ENCODE data around the gene SLC5A4.
A peak's percentile ranks its signal among the peaks of the same experiment; 100 is the strongest.

Gene SLC5A4

DNA sequence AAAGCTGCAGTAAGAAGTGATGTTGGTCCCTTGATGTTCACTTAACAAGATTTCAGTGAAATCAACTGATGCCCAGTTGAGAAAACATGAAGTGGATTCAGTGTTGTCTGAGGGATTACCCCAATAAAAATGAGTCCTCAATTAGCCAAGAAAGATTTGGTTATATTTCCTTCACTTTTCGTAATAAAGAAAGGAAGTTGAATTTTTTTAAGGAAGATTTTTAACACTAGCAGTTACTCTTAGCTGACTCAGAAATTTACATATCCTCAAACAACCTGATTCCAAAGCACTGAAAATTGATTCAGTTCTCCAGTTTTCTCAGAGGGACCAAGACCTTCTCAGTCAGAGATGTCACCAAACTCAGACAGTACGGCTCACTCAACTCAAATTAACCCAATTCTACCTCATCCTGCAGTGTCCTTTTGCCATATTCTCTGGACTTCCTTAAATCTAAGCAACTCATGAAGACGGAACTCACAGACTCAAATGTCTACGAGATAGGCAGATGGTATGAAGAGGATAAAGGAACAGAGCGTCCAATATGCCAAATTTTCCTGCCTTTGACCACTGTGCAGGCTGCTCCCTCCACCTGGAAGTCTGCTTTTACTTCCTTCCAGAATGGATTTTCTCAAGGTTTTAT lies 22.8 kb downstream of the SLC5A4 start:
- DNase-seq: no peak

DNA sequence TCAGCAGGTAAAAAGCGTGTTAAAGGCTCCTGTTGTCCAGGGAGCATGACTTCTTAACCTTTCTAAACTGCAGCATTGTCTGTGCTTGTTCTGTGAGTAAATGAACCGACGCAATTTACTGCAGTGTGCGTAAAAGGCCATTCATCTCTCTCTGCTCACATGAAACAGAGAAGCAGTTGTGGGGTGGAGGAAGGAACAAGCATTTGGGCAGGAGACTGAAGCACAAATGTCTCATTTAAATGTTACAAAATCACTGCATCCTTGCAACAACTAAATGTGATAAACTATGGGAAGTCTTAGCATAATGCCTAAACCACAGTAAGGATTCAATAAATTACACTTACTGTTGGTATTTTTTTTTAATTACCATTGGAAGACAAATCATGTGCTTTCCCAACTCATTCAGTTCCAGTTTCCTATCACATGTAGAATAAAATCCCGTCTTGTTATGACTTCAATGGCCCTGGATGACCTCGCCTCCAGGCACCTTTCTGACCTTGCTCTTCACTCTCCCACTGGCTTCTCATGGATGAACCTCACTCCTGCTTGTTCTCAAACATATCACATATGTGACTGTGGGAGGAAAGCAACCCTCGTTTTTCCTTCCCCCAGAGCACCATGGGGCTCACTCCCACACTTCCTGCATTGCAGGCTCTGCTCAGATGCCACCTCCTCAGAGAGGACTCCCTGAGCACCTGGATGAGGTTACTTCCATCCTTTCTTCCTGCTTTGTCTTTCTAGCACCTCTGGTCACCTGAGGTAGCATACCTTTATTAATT lies 28.6 kb downstream of the SLC5A4 start:
- no peak for DNase-seq

DNA sequence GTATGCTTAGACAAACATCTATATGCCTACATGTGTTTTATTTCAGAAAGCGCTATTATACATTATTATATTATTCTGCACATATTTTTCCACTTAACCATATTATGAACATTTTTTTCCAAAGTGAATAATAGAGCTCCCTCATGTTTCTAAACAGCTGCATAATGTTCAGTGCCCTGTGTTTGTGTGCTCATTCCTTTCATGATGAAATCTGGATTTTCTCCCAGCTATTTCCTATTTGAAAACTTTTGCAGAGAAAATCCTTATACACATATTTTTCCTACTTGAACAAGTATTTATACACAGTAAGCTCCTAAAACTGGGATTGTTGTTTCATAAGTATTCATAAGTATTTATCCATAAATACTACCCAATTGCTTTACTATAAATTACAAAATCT lies 32.2 kb downstream of the SLC5A4 start:
- no peak for DNase-seq

- DNase-seq: no peak
Observed at GRCh38 chr22:32219026-32219425, 36.1 kb downstream of the SLC5A4 start.

GRCh38 chr22:32218470-32218869 lies 36.7 kb downstream of the SLC5A4 start:
- DNase-seq: no peak

- no peak for DNase-seq
Observed at GRCh38 chr22:32217465-32217864, 37.7 kb downstream of the SLC5A4 start.

DNA sequence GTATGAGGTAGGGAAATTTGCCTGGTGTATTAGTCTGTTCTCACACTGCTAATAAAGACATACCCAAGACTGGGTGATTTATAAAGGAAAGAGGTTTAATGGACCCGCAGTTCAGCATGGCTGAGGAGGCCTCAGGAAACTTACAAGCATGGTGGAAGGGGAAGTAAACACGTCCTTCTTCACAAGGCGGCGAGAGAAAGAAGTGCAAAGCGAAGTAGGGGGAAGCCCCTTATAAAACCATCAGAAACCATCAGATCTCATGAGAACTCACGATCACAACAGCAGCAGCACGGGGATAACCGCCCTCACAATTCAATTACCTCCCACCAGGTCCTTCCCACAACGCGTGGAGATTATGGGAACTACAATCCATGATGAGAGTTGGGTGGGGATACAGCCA lies 38.2 kb downstream of the SLC5A4 start:
- DNase-seq: no peak

- no peak for DNase-seq
Observed at GRCh38 chr22:32211011-32211410, 44.1 kb downstream of the SLC5A4 start.

DNA sequence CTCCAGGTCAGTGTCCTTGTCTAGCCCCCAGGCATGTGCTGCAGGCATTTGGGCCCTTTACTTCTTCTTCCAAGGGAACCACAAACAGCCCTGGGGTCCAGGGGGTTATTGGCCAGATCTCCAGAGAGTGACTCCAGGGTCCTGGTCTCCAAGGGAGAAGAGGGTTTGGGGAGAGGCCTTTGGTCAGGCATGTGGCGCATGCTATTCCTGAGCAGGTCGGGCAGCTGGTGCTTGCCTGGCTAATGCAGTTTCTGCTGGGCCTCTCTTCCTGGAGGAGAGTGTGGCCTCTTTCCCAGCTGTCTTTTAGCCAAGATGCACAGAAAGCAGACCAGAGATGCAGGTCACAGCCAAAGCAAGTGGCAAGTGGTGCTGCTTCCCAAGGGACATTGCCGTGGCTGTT lies 46.5 kb downstream of the SLC5A4 start:
- no peak for DNase-seq

- DNase-seq: no peak
Observed at GRCh38 chr22:32207971-32208480, 47.1 kb downstream of the SLC5A4 start.

- peak; percentile 9 for DNase-seq
Observed at GRCh38 chr22:32206774-32207758, 48.1 kb downstream of the SLC5A4 start.

- DNase-seq: no peak
Observed at GRCh38 chr22:32205974-32206773, 49.0 kb downstream of the SLC5A4 start.

DNA sequence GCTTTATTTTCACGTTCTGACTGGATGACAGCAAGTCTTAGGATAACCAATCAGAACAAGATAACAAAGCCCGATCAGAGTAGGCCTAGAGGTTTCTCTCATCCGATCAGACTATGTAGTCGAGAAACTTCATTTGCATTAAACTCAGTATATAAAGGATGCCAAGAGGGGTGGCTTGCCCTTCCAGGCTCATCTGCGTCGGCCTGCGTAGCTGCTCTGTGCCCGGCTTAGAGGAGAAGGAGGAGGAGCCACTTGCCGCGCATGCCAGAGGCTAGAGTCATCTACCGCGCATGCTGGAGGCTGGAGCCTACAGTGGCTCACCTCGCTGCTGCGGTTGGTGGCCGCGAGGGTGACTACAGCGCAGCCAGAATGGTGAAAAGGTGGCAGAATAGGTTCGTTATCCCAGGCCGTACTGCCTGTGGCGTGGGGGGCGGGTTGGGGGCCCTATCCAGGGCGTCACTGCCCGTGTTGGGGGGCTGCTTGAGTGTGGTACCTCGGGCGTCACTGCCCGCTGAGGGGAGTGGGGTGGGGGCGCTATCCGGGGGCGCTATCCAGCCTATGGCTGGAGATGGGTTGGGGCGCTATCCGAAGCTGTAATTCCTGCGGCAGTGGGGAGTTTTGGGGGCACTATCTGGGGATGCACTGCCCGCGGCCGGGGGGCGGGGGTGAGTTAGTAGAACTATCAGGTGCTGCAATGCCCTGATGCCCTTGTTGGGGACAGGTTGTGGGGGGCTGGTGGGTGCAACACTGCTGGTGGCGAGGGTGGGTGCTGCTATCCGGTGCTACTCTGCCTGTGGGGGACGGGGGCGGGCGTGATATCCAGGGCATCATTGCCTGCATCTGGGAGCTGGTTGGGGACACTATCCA lies 50.1 kb downstream of the SLC5A4 start, which contains the start of gene RFPL2:
Gene RFPL2 (minus strand): TSS at position 218 of the 867 bp plus-strand sequence. CDS start 2,622 bp downstream, outside the sequence.
- peak; percentile 81 for DNase-seq

- peak; percentile 81 for DNase-seq
Observed at GRCh38 chr22:32204040-32204855, 50.9 kb downstream of the SLC5A4 start.

GRCh38 chr22:32203181-32204039 lies 51.7 kb downstream of the SLC5A4 start:
- DNase-seq: peak; percentile 14

- DNase-seq: peak; percentile 53
Observed at GRCh38 chr22:32202539-32203180, 52.5 kb downstream of the SLC5A4 start.

- DNase-seq: no peak
Observed at GRCh38 chr22:32202161-32202538, 53.0 kb downstream of the SLC5A4 start.

- no peak for DNase-seq
Observed at GRCh38 chr22:32200752-32201151, 54.4 kb downstream of the SLC5A4 start.

DNA sequence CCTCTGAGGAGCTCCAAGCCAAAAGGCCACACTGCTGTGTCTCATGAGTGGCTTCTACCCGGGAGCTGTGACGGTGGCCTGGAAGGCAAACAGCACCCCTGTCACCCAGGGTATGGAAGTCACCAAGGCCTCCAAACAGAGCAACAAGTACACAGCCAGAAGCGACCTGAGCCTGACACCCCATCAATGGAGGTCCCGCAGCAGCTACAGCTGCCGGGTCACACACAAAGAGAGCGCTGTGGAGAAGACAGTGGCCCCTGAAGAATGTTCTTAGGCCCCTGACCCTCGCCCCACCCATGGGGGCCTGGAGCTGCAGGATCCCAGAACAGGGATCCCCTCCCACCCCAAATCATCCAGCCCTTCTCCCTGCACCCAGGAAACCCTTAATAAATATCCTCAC lies 55.2 kb downstream of the SLC5A4 start:
- DNase-seq: no peak
